Nephron progenitor cell (in vitro differentiated cells): Measurements from ENCODE around the gene EPHA6.

Source experiments
- DNase-seq: peaks from one replicate; pipeline ENCODE4 v3.0.0; 2021
- H3K27ac Mint-ChIP-seq: 2 replicates; pipeline ENCODE4 v1.8.0; 2021; ENCODE audit warnings: mild to moderate bottlenecking, moderate library complexity, mixed read lengths
- H3K27me3 Mint-ChIP-seq: 2 replicates; pipeline ENCODE4 v1.8.0; 2021; ENCODE audit warnings: mild to moderate bottlenecking, low read depth, mixed read lengths; ENCODE audit not compliant: poor library complexity
- H3K36me3 Mint-ChIP-seq: 2 replicates; pipeline ENCODE4 v1.8.0; 2021; ENCODE audit warnings: low read depth, mixed read lengths
- H3K4me1 Mint-ChIP-seq: 2 replicates; pipeline ENCODE4 v1.8.0; 2021; ENCODE audit warnings: mixed read lengths
- H3K4me3 Mint-ChIP-seq: 2 replicates; pipeline ENCODE4 v1.8.0; 2021; ENCODE audit warnings: mild to moderate bottlenecking, moderate library complexity, mixed read lengths
- H3K9me3 Mint-ChIP-seq: 2 replicates; pipeline ENCODE4 v1.8.0; 2021; ENCODE audit warnings: mild to moderate bottlenecking, moderate library complexity, mixed read lengths
- CTCF ChIP-seq: fragments of 200-600 bp; sonication (generic); IDR thresholded peaks from 2 replicates; pipeline ENCODE4 v1.5.0; 2021; ENCODE audit warnings: antibody characterized with exemption

Gene EPHA6

GRCh38 chr3:97338375-97338774, 524.0 kb downstream of the EPHA6 start:
- no peak overlapping the region for H3K4me3 Mint-ChIP-seq
- H3K4me1 Mint-ChIP-seq, result no peaks in the 10 kb centered on the region
- H3K9me3 Mint-ChIP-seq, result peaks cover 3% of the 10 kb centered on the region
- H3K27me3 Mint-ChIP-seq, result no peaks in the 10 kb centered on the region
- no peak for DNase-seq
- H3K36me3 Mint-ChIP-seq, result no peaks in the 10 kb centered on the region
- no peak for TF ChIP-seq CTCF
- H3K27ac Mint-ChIP-seq, result no peak overlapping the region

- H3K4me1 Mint-ChIP-seq, result no peaks in the 10 kb centered on the region
- H3K27me3 Mint-ChIP-seq, result no peaks in the 10 kb centered on the region
- H3K36me3 Mint-ChIP-seq, result no peaks in the 10 kb centered on the region
- no peak for TF ChIP-seq CTCF
- H3K27ac Mint-ChIP-seq, result no peak overlapping the region
- DNase-seq, result no peak
- no peaks in the 10 kb centered on the region for H3K9me3 Mint-ChIP-seq
- no peak overlapping the region for H3K4me3 Mint-ChIP-seq
Observed at GRCh38 chr3:97340940-97341339, 526.5 kb downstream of the EPHA6 start.

GRCh38 chr3:97347780-97348179, 533.4 kb downstream of the EPHA6 start:
- no peak overlapping the region for H3K4me3 Mint-ChIP-seq
- no peaks in the 10 kb centered on the region for H3K27me3 Mint-ChIP-seq
- H3K27ac Mint-ChIP-seq, result no peak overlapping the region
- no peak for TF ChIP-seq CTCF
- no peak for DNase-seq
- no peaks in the 10 kb centered on the region for H3K36me3 Mint-ChIP-seq
- no peaks in the 10 kb centered on the region for H3K4me1 Mint-ChIP-seq
- H3K9me3 Mint-ChIP-seq, result no peaks in the 10 kb centered on the region

- Mint-ChIP-seq H3K27me3 (peaks cover 4% of the 10 kb centered on the region), H3K36me3 (no peaks in the 10 kb centered on the region), H3K9me3 (peaks cover 6% of the 10 kb centered on the region), H3K4me1 (no peaks in the 10 kb centered on the region), H3K27ac (no peak overlapping the region), H3K4me3 (no peak overlapping the region)
- DNase-seq, result no peak
- no peak for TF ChIP-seq CTCF
Observed at GRCh38 chr3:97350971-97351370, 536.6 kb downstream of the EPHA6 start.

GRCh38 chr3:97353176-97353575, 538.8 kb downstream of the EPHA6 start:
- Mint-ChIP-seq H3K9me3 (peaks cover 6% of the 10 kb centered on the region), H3K4me1 (no peaks in the 10 kb centered on the region), H3K4me3 (no peak overlapping the region), H3K27ac (no peak overlapping the region), H3K36me3 (no peaks in the 10 kb centered on the region), H3K27me3 (peaks cover 4% of the 10 kb centered on the region)
- DNase-seq, result no peak
- no peak for TF ChIP-seq CTCF

- Mint-ChIP-seq H3K27ac (no peak overlapping the region), H3K9me3 (no peaks in the 10 kb centered on the region), H3K36me3 (no peaks in the 10 kb centered on the region), H3K27me3 (peaks cover 4% of the 10 kb centered on the region), H3K4me1 (no peaks in the 10 kb centered on the region), H3K4me3 (no peak overlapping the region)
- no peak for DNase-seq
- TF ChIP-seq CTCF, result no peak
Observed at GRCh38 chr3:97359977-97360376, 545.6 kb downstream of the EPHA6 start.
